ENCODE measurements around the gene TTC31. TPM values are rescaled to one million over a fixed set of nuclear protein-coding genes. Genes with fewer than 3 reads are reported as not detected.
"Not testable (repeated sequence)": the region's sequence is repeated elsewhere in the genome, so short reads cannot be mapped to it uniquely, and the experiment has no call there.

TTC31 gene
- polyA plus RNA-seq (ENCODE audit: low read depth in 6 of 6): 10 to 100 TPM; 20.7 to 31.8 (median 25.6) TPM

GRCh38 chr2:74482801-74483674 lies at the start of gene TTC31, which contains the start of gene CCDC142:
TSS of gene TTC31 (plus strand) at chr2:74483081. CDS start at chr2:74483096, 15 bp downstream.
TSS of gene CCDC142 (minus strand) at chr2:74482998. CDS start at chr2:74482837, 161 bp downstream.
- ATAC-seq (ENCODE audit: low read depth in 2 of 2) (peak; percentile 92 to 93), DNase-seq (peak; percentile 95)
- no peaks in the 10 kb centered on the region for H3K9me3 Mint-ChIP-seq
- peaks cover 0 to 12% of the 10 kb centered on the region in 2 donors for H3K36me3 Mint-ChIP-seq
- H3K4me3 Mint-ChIP-seq: peak within 1 kb of the TSS; percentile 95 to 100 (median 100)
- peaks cover 28 to 35% (median 34%) of the 10 kb centered on the region in 3 donors for H3K4me1 Mint-ChIP-seq
- peak within 1 kb of the TSS; percentile 95 to 100 (median 98) for H3K27ac Mint-ChIP-seq
- H3K27me3 Mint-ChIP-seq: no peaks in the 10 kb centered on the region

- Mint-ChIP-seq H3K4me1 (peaks cover 20 to 40% (median 35%) of the 10 kb centered on the region in 3 donors), H3K27me3 (peaks cover 0 to 12% (median 0%) of the 10 kb centered on the region in 3 donors), H3K27ac (peak overlapping the region in 2 of 6 donors; percentile 25 to 89), H3K9me3 (no peaks in the 10 kb centered on the region), H3K36me3 (no peaks in the 10 kb centered on the region), H3K4me3 (no peak overlapping the region)
- DNase-seq (no peak), ATAC-seq (ENCODE audit: low read depth in 2 of 2) (no peak)
Observed at GRCh38 chr2:74436111-74436805, 46.6 kb upstream of the TTC31 start.

DNA sequence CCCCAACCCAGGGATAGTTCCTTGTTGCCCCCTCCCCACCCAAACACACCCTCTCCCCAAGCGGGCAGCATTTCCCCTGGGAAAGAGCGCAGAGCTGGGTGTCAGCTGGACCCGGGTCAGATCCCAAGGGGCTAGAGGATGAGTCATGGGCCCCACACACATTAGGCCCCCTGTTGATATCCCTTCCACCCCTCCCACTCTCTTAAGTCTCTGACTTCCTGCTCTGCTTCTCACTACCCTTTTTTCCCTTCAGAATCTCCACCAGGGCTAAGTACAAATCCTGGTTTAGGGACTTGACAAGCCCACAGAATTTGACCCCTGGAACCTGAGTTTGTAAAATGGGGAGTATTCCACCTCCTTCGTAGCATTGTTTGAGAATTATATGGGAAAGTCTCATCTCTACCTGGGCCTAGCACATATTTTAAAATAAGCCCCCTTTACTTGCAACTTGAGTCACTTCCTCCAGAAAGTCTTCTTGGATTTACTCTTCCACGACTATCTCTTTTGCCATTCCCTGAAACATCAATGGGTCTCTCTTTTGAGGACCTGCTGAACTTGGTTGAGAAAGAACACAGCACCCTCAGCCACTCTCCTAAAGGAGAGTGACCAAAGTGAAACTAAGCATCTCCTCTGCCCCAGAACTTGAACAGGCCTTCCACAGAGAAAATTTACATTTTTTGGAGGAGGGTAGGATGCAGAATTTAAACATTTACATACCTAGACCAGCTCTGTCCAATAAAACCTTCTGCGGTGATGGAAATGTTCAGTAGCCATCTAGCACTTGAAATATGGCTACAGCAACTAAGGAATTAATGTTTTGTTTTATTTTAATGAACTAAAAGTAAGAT lies 45.8 kb upstream of the TTC31 start:
- peak overlapping the region in 1 of 6 donors; percentile 86 for H3K27ac Mint-ChIP-seq
- H3K27me3 Mint-ChIP-seq: peaks cover 1 to 14% (median 3%) of the 10 kb centered on the region in 3 donors
- peaks cover 21 to 40% (median 36%) of the 10 kb centered on the region in 3 donors for H3K4me1 Mint-ChIP-seq
- ATAC-seq (ENCODE audit: low read depth in 2 of 2): no peak
- no peak overlapping the region for H3K4me3 Mint-ChIP-seq
- no peak for DNase-seq
- H3K9me3 Mint-ChIP-seq: no peaks in the 10 kb centered on the region
- H3K36me3 Mint-ChIP-seq: no peaks in the 10 kb centered on the region

DNA sequence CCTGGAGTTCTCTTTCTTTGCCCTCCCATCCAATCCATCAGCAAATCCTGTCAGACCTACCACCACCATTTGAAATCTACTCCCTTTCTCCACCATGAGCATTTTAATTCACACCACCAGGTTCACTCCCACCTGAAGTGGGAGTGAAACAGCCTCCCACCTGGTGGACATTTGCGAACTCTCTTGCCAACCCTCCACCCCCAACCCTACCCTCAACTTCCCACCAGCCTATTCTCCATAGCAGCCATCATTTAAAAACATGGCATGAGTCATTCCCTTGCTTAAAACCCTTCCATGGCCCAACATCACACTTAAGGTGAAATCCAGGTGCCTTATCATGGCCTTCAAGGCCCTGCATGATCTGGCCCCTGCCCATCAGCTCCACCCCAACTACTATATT lies 44.6 kb upstream of the TTC31 start:
- H3K27me3 Mint-ChIP-seq: peaks cover 7 to 21% (median 8%) of the 10 kb centered on the region in 3 donors
- H3K36me3 Mint-ChIP-seq: no peaks in the 10 kb centered on the region
- H3K4me3 Mint-ChIP-seq: peak overlapping the region in 2 of 8 donors; percentile 18 to 52
- peak overlapping the region in 3 of 6 donors; percentile 26 to 81 (median 39) for H3K27ac Mint-ChIP-seq
- ATAC-seq (ENCODE audit: low read depth in 2 of 2) (no peak), DNase-seq (no peak)
- H3K4me1 Mint-ChIP-seq: peaks cover 24 to 43% (median 40%) of the 10 kb centered on the region in 3 donors
- H3K9me3 Mint-ChIP-seq: no peaks in the 10 kb centered on the region

GRCh38 chr2:74439373-74439772 lies 43.5 kb upstream of the TTC31 start:
- peak overlapping the region in 1 of 6 donors; percentile 47 for H3K27ac Mint-ChIP-seq
- H3K9me3 Mint-ChIP-seq: no peaks in the 10 kb centered on the region
- peaks cover 24 to 43% (median 40%) of the 10 kb centered on the region in 3 donors for H3K4me1 Mint-ChIP-seq
- H3K36me3 Mint-ChIP-seq: no peaks in the 10 kb centered on the region
- H3K27me3 Mint-ChIP-seq: peaks cover 8 to 26% (median 12%) of the 10 kb centered on the region in 3 donors
- ATAC-seq (ENCODE audit: low read depth in 2 of 2) (no peak), DNase-seq (no peak)
- H3K4me3 Mint-ChIP-seq: peak overlapping the region in 7 of 8 donors; percentile 49 to 83 (median 81)

DNA sequence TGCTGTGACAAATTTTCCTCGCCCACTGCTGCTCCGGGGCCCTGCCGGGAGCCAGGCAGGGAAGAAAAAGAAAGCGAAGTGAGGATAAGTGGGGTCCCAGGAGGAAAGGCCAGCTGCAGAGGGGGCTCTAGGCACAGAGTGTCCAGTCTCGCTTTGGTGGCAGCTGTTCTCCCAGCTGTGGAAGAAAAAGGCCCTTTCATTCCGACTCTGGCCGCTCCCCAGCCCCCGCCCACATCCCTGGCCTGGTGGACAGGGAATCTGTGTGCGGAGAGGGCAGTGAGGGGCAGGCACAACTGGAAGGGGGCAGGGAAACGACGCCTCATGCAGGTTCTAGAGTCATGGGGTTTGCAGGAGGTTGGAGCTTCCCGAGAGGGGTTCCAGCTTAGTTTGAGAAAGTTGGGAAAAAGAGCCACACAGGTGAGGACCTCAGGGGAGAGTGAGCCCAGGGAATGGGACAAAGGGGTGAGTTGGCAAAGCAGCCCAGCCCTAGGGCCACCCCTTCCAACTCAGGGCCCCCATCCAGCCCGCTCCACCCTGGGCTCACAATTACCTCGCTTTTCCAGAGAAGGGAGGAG lies 43.0 kb upstream of the TTC31 start:
- Mint-ChIP-seq H3K27me3 (peaks cover 9 to 30% (median 17%) of the 10 kb centered on the region in 3 donors), H3K27ac (peak overlapping the region in 4 of 6 donors; percentile 34 to 84 (median 54)), H3K36me3 (no peaks in the 10 kb centered on the region), H3K9me3 (no peaks in the 10 kb centered on the region), H3K4me1 (peaks cover 24 to 43% (median 40%) of the 10 kb centered on the region in 3 donors), H3K4me3 (peak overlapping the region; percentile 52 to 88 (median 82))
- ATAC-seq (ENCODE audit: low read depth in 2 of 2) (no peak), DNase-seq (no peak)

- H3K36me3 Mint-ChIP-seq: no peaks in the 10 kb centered on the region
- H3K4me3 Mint-ChIP-seq: peak overlapping the region; percentile 52 to 88 (median 82)
- peak overlapping the region in 2 of 6 donors; percentile 61 to 85 for H3K27ac Mint-ChIP-seq
- DNase-seq: peak; percentile 62
- H3K9me3 Mint-ChIP-seq: no peaks in the 10 kb centered on the region
- ATAC-seq (ENCODE audit: low read depth in 2 of 2): peak; percentile 89
- H3K27me3 Mint-ChIP-seq: peaks cover 16 to 36% (median 18%) of the 10 kb centered on the region in 3 donors
- H3K4me1 Mint-ChIP-seq: peaks cover 24 to 43% (median 40%) of the 10 kb centered on the region in 3 donors
Observed at GRCh38 chr2:74440378-74441169, 42.3 kb upstream of the TTC31 start.

GRCh38 chr2:74441170-74441689 lies 41.7 kb upstream of the TTC31 start:
- DNase-seq (no peak), ATAC-seq (ENCODE audit: low read depth in 2 of 2) (peak in 1 of 2 donors; percentile 43)
- no peaks in the 10 kb centered on the region for H3K9me3 Mint-ChIP-seq
- H3K4me3 Mint-ChIP-seq: peak overlapping the region; percentile 52 to 88 (median 80)
- H3K27me3 Mint-ChIP-seq: peaks cover 18 to 36% (median 18%) of the 10 kb centered on the region in 3 donors
- no peaks in the 10 kb centered on the region for H3K36me3 Mint-ChIP-seq
- peaks cover 24 to 43% (median 40%) of the 10 kb centered on the region in 3 donors for H3K4me1 Mint-ChIP-seq
- H3K27ac Mint-ChIP-seq: peak overlapping the region in 2 of 6 donors; percentile 34 to 61

DNA sequence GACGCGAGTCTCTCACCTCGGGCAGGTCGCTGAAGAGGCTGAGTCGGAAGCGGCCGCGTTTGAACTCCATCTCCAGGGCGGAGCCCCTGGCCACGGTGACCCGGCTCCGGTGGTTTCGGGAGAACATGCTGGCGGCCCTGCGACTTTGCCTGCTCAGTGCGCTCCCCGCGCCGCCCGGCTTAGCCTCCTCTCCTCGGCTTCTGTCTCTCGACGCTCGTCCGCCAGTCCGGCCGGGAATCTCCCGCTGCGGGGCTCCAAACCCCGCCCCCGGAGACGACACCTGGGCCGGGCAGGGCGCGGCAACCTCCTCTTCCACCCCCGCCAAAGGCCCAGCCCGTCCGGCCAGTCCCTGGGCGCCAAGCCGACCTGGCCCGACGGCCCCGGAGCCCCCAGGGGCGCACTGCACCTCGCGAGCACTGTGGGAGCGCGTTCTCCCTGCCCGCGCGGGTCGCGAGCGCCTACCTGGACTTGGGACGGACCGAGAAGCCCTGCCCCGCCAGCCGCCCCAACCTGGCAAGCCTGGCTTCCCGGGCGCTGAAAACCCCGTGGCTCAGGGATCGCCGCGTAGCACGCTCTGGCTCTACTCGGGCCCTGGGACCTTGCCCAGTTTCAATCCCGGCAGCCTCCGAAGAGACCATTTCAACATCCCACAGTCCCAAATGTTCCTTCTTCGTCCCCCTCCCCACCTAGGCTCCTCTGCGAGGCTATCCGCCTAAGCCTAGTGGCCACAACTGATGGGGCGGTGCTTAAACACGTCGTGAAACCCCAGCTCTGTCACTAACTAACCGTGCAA lies 41.0 kb upstream of the TTC31 start, which contains the start of gene RTKN:
RTKN (minus strand) TSS at position 248 of the 793 bp plus-strand sequence; CDS start at position 127, 121 bp downstream.
- peak within 1 kb of the TSS; percentile 78 to 88 (median 82) for H3K4me3 Mint-ChIP-seq
- DNase-seq (no peak), ATAC-seq (ENCODE audit: low read depth in 2 of 2) (peak; percentile 34 to 36)
- H3K27ac Mint-ChIP-seq: peak within 1 kb of the TSS in 3 of 6 donors; percentile 34 to 69 (median 61)
- H3K27me3 Mint-ChIP-seq: peaks cover 18 to 41% (median 19%) of the 10 kb centered on the region in 3 donors
- H3K9me3 Mint-ChIP-seq: no peaks in the 10 kb centered on the region
- peaks cover 22 to 39% (median 39%) of the 10 kb centered on the region in 3 donors for H3K4me1 Mint-ChIP-seq
- H3K36me3 Mint-ChIP-seq: no peaks in the 10 kb centered on the region

DNA sequence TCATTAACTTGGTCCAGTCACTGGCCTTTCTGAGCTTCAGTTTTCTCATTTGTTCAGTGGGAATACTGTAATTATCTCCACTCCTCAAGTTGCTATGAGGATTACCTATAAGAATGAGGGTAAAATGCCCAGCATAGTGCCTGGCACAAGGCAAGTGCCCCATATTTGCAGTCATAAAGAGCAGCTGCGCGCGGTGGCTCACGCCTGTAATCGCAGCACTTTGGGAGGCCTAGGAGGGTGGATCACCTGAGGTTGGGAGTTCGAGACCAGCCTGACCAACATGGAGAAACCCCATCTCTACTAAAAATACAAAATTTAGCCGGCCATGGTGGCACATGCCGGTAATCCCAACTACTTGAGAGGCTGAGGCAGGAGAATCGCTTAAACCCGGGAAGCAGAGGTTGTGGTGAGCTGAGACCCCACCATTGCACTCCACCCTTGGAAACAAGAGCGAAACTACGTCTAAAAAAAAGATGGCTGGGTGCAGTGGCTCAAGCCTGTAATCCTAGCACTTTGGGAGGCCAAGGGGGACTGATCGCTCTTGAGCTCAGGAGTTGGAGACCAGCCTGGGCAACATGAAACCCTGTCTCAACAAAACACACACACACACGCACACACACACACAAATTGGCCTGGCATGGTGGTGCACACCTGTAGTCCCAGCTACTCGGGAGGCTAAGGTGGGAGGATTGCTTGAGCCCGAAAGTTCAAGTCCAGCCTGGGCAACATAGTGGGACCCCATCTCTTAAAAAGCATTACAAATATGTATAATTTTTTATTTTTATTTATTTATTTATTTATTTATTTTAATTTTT lies 40.2 kb upstream of the TTC31 start:
- DNase-seq; ATAC-seq (ENCODE audit: low read depth in 2 of 2); H3K9me3 Mint-ChIP-seq; H3K36me3 Mint-ChIP-seq: not testable (repeated sequence)
- Mint-ChIP-seq H3K4me3 (peak overlapping the region; percentile 67 to 88 (median 82)), H3K27ac (peak overlapping the region in 1 of 6 donors; percentile 69), H3K4me1 (peaks cover 17 to 33% (median 31%) of the 10 kb centered on the region in 3 donors), H3K27me3 (peaks cover 23 to 48% (median 27%) of the 10 kb centered on the region in 3 donors)
